Coronary artery (tissue), 2 donors: ENCODE measurements around the gene PSMC3.

Source experiments
- DNase-seq: peaks from one replicate; pipeline ENCODE4 v3.0.0-alpha.2; 2017; ENCODE audit warnings: low spot score
- H3K27ac ChIP-seq, 2 donors: fragments of 200-600 bp; sonication (generic); one replicate each; pipeline ENCODE4 v1.5.1; 2016 to 2019
- H3K4me3 ChIP-seq: fragments of 200-600 bp; sonication (generic); 2 replicates; pipeline ENCODE4 v1.5.1; 2016; ENCODE audit warnings: mild to moderate bottlenecking, moderate library complexity
- TF ChIP-seq, protein P1 (sequence below): fragments of 200-600 bp; sonication (generic); IDR thresholded peaks from one replicate; pipeline ENCODE4 v1.5.1; 2019; ENCODE audit warnings: antibody characterized with exemption

Gene PSMC3

GRCh38 chr11:47408598-47409439, 17.4 kb downstream of the PSMC3 start:
- Histone ChIP-seq H3K4me3 (peak overlapping the region; percentile 99), H3K27ac (peak overlapping the region; percentile 96 to 100)
- TF ChIP-seq, protein P1, sequence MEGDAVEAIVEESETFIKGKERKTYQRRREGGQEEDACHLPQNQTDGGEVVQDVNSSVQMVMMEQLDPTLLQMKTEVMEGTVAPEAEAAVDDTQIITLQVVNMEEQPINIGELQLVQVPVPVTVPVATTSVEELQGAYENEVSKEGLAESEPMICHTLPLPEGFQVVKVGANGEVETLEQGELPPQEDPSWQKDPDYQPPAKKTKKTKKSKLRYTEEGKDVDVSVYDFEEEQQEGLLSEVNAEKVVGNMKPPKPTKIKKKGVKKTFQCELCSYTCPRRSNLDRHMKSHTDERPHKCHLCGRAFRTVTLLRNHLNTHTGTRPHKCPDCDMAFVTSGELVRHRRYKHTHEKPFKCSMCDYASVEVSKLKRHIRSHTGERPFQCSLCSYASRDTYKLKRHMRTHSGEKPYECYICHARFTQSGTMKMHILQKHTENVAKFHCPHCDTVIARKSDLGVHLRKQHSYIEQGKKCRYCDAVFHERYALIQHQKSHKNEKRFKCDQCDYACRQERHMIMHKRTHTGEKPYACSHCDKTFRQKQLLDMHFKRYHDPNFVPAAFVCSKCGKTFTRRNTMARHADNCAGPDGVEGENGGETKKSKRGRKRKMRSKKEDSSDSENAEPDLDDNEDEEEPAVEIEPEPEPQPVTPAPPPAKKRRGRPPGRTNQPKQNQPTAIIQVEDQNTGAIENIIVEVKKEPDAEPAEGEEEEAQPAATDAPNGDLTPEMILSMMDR: no peak
- DNase-seq: no peak

GRCh38 chr11:47407746-47408590, 18.3 kb downstream of the PSMC3 start, which contains the start of gene SLC39A13:
Gene SLC39A13, plus strand, starts transcription at chr11:47408590. Its CDS starts 1,505 bp downstream, at chr11:47410095.
- peak within 1 kb of the TSS; percentile 96 to 100 for H3K27ac ChIP-seq
- TF ChIP-seq, protein P1: peak; percentile 85
- peak within 1 kb of the TSS; percentile 99 for H3K4me3 ChIP-seq
- DNase-seq: peak; percentile 96

- peak overlapping the region; percentile 93 to 100 for H3K27ac ChIP-seq
- DNase-seq: no peak
- peak overlapping the region; percentile 99 for H3K4me3 ChIP-seq
- TF ChIP-seq, protein P1: no peak
Measured at GRCh38 chr11:47406896-47407745, 19.1 kb downstream of the PSMC3 start.

GRCh38 chr11:47403571-47403970, 22.7 kb downstream of the PSMC3 start:
- Histone ChIP-seq H3K4me3 (no peak overlapping the region), H3K27ac (no peak overlapping the region)
- no peak for DNase-seq
- TF ChIP-seq, protein P1: no peak

DNA sequence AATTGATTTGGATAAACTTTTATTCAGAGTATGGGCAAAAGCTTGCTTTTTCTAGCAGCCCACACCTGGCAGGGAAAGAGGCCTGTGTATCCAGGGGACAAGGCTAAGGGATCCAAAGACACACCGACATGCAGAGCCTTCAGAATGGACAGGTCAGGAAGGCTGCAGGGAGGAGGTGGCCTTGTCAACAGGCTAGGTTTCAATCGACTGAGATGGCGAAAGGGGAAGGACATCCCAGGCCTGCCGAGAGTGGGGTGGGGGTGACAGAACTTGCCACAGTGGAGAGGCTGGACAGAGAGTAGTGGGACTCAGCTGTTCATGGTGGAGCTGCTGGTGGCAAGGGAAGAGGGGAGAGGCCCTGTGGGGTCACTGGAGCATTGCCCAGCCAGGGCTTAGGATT, 23.1 kb downstream of the PSMC3 start:
- Histone ChIP-seq H3K27ac (no peak overlapping the region), H3K4me3 (no peak overlapping the region)
- TF ChIP-seq, protein P1: no peak
- DNase-seq: no peak

- peak overlapping the region; percentile 71 for H3K4me3 ChIP-seq
- peak overlapping the region; percentile 79 for H3K27ac ChIP-seq
- TF ChIP-seq, protein P1: no peak
- DNase-seq: no peak
Measured at GRCh38 chr11:47400768-47401279, 25.4 kb downstream of the PSMC3 start.
